NB4 (cell line): Measurements from ENCODE around the gene SETD3.

Experiments
- CTCF ChIP-seq: IDR thresholded peaks from one replicate; pipeline ENCODE4 v1.5.1; 2012; ENCODE audit warnings: low read depth, low read length
- MAX ChIP-seq: IDR thresholded peaks from 2 replicates; pipeline ENCODE4 v1.6.1; 2011; ENCODE audit warnings: low read depth, low read length
- MYC ChIP-seq: IDR thresholded peaks from 2 replicates; pipeline ENCODE4 v1.6.1; 2011; ENCODE audit warnings: low read depth, low read length
- POLR2A ChIP-seq: IDR thresholded peaks from 2 replicates; pipeline ENCODE4 v1.6.1; 2011; ENCODE audit warnings: mild to moderate bottlenecking; ENCODE audit not compliant: insufficient read length; ENCODE audit errors: extremely low read depth

- TF ChIP-seq CTCF (peak; percentile 10), POLR2A (no peak), MYC (no peak), MAX (no peak)
These were observed 129.3 kb downstream of the SETD3 start for GRCh38 chr14:99351166-99352007.
